H1 (cell line): ENCODE data around the gene DNM2. TPM values are rescaled to one million over a fixed set of nuclear protein-coding genes. Genes with fewer than 3 reads are reported as not detected.

Experiments
- CTCF ChIA-PET: fragments of 300-600 bp; sonication (Branson Sonifier 250); formaldehyde crosslinking; loops from one replicate; lab custom pipeline; 2021; ENCODE audit not compliant: partially characterized antibody; lab: Charles Lee
- POLR2A ChIA-PET: fragments of 300-600 bp; sonication (Branson Sonifier 250); formaldehyde crosslinking; loops from one replicate; lab custom pipeline; 2021; ENCODE audit warnings: inconsistent platforms; ENCODE audit not compliant: partially characterized antibody; lab: Charles Lee
- DNase-seq, 2 experiments: peaks; one replicate each; pipeline versions ENCODE4 v3.0.0 to v3.0.0-alpha.2; 2010 to 2022; ENCODE audit warnings: low spot score in 2 of 2, low read depth in 1 of 2, mixed read lengths in 1 of 2
- FAIRE-seq: peaks from 2 replicates; lab custom pipeline; 2011; peaks lifted over from hg19 to GRCh38; lab: Jason Lieb, UNC
- H2AFZ ChIP-seq: 2 replicates; pipeline ENCODE4 v1.8.1; 2012; ENCODE audit warnings: low read length, inconsistent platforms
- H2AK5ac ChIP-seq: 2 replicates; pipeline ENCODE4 v1.6.1; 2013; ENCODE audit warnings: low read depth, low read length
- H2BK120ac ChIP-seq: replicated peaks from 2 replicates; pipeline ENCODE3; 2013; ENCODE audit warnings: low read depth, low read length, inconsistent platforms
- H2BK12ac ChIP-seq: 2 replicates; pipeline ENCODE4 v1.6.1; 2013; ENCODE audit warnings: low read depth, low read length
- H2BK15ac ChIP-seq: 2 replicates; pipeline ENCODE4 v1.6.1; 2013; ENCODE audit warnings: low read length
- H2BK20ac ChIP-seq: 2 replicates; pipeline ENCODE4 v1.6.1; 2013; ENCODE audit warnings: low read length
- H2BK5ac ChIP-seq: 2 replicates; pipeline ENCODE4 v1.6.1; 2013; ENCODE audit warnings: low read depth, low read length
- H3K14ac ChIP-seq: 2 replicates; pipeline ENCODE4 v1.6.1; 2013; ENCODE audit warnings: inconsistent platforms; ENCODE audit not compliant: insufficient read length
- H3K18ac ChIP-seq: 2 replicates; pipeline ENCODE4 v1.6.1; 2013; ENCODE audit warnings: low read length; ENCODE audit errors: extremely low read depth
- H3K23ac ChIP-seq: 2 replicates; pipeline ENCODE4 v1.6.1; 2013; ENCODE audit warnings: inconsistent platforms; ENCODE audit not compliant: insufficient read length
- H3K23me2 ChIP-seq: 2 replicates; pipeline ENCODE4 v1.6.1; 2013; ENCODE audit warnings: low read depth, low read length
- H3K27ac ChIP-seq: 2 replicates; pipeline ENCODE4 v1.6.1; 2011; ENCODE audit warnings: low read depth, low read length, inconsistent platforms
- H3K27me3 ChIP-seq, 4 experiments: replicated peaks in 1 of 4; 1 replicate in 1 of 4; 2 replicates in 3 of 4; pipeline versions ENCODE4 v1.6.1 to v1.8.1; 2011 to 2013; ENCODE audit warnings: low read length in 3 of 4, mild to moderate bottlenecking in 3 of 4, inconsistent platforms in 2 of 4, mixed read lengths in 2 of 4, moderate library complexity in 1 of 4; ENCODE audit not compliant: control insufficient read depth in 3 of 4, insufficient read depth in 3 of 4; ENCODE audit errors: extremely low read depth in 1 of 4
- H3K36me3 ChIP-seq, 4 experiments: 2 replicates each; pipeline versions ENCODE4 v1.6.1 to v1.8.1; 2011 to 2013; ENCODE audit warnings: mild to moderate bottlenecking in 4 of 4, low read length in 3 of 4, moderate library complexity in 2 of 4, control low read depth in 1 of 4, inconsistent platforms in 1 of 4; ENCODE audit not compliant: insufficient read depth in 4 of 4, control insufficient read depth in 2 of 4
- H3K4ac ChIP-seq: replicated peaks from 2 replicates; pipeline ENCODE3; 2013; ENCODE audit warnings: low read length, low read depth, mixed read lengths, inconsistent platforms; ENCODE audit not compliant: insufficient read length
- H3K4me1 ChIP-seq, 4 experiments: replicated peaks in 1 of 4; 1 replicate in 1 of 4; 2 replicates in 3 of 4; pipeline versions ENCODE4 v1.6.1 to v1.8.1; 2011 to 2013; ENCODE audit warnings: low read length in 3 of 4, inconsistent platforms in 2 of 4, mixed read lengths in 1 of 4; ENCODE audit not compliant: insufficient read depth in 4 of 4, control insufficient read depth in 3 of 4
- H3K4me2 ChIP-seq, 2 experiments: 2 replicates each; pipeline versions ENCODE4 v1.6.1 to v1.8.1; 2011 to 2013; ENCODE audit warnings: low read depth in 2 of 2, low read length in 2 of 2, control low read depth in 1 of 2, inconsistent platforms in 1 of 2, mild to moderate bottlenecking in 1 of 2; ENCODE audit not compliant: insufficient read depth in 1 of 2
- H3K4me3 ChIP-seq, 4 experiments: fragments of 200-600, 300-600 bp in 1 of 4; sonication (generic), shearing (Covaris generic), sonication (Bioruptor Twin) in 1 of 4; 2 replicates each; pipeline versions ENCODE4 v1.5.1 to v1.8.1; 2011 to 2016; ENCODE audit warnings: low read length in 4 of 4, low read depth in 3 of 4, control low read depth in 2 of 4, inconsistent platforms in 2 of 4, mild to moderate bottlenecking in 2 of 4, mixed read lengths in 1 of 4, moderate library complexity in 1 of 4; ENCODE audit not compliant: insufficient read depth in 2 of 4; ENCODE audit errors: extremely low read depth in 1 of 4
- H3K56ac ChIP-seq: replicated peaks from 2 replicates; pipeline ENCODE3; 2013; ENCODE audit warnings: low read depth, mild to moderate bottlenecking, mixed read lengths, low read length, inconsistent platforms; ENCODE audit not compliant: insufficient read length
- H3K79me1 ChIP-seq: 2 replicates; pipeline ENCODE4 v1.6.1; 2013; ENCODE audit warnings: low read depth, low read length, control low read depth
- H3K79me2 ChIP-seq, 2 experiments: 2 replicates each; pipeline versions ENCODE4 v1.6.1 to v1.8.1; 2012 to 2013; ENCODE audit warnings: low read length in 2 of 2, mild to moderate bottlenecking in 2 of 2, inconsistent platforms in 1 of 2; ENCODE audit not compliant: insufficient read depth in 2 of 2, control insufficient read depth in 1 of 2
- H3K9ac ChIP-seq, 4 experiments: replicated peaks in 1 of 4; 1 replicate in 1 of 4; 2 replicates in 3 of 4; pipeline versions ENCODE4 v1.6.1 to v1.8.1; 2011 to 2013; ENCODE audit warnings: low read depth in 3 of 4, low read length in 3 of 4, control low read depth in 2 of 4, mild to moderate bottlenecking in 2 of 4, moderate library complexity in 2 of 4, inconsistent platforms in 1 of 4; ENCODE audit errors: extremely low read depth in 1 of 4
- H3K9me3 ChIP-seq, 2 experiments: 2 replicates each; pipeline versions ENCODE4 v1.6.1 to v1.8.1; 2012 to 2013; ENCODE audit warnings: mild to moderate bottlenecking in 2 of 2, moderate library complexity in 2 of 2, control low read depth in 1 of 2, inconsistent platforms in 1 of 2, low read depth in 1 of 2, low read length in 1 of 2, mixed read lengths in 1 of 2; ENCODE audit not compliant: insufficient read depth in 2 of 2
- H4K20me1 ChIP-seq, 2 experiments: replicated peaks in 1 of 2; 2 replicates each; pipeline versions ENCODE3 to v1.8.1; 2011 to 2013; ENCODE audit warnings: inconsistent platforms in 2 of 2, low read length in 2 of 2, mild to moderate bottlenecking in 1 of 2; ENCODE audit not compliant: insufficient read depth in 2 of 2, control insufficient read depth in 1 of 2
- H4K5ac ChIP-seq: 2 replicates; pipeline ENCODE4 v1.6.1; 2013; ENCODE audit warnings: low read length, low read depth, mixed read lengths, inconsistent platforms; ENCODE audit not compliant: insufficient read length
- H4K8ac ChIP-seq: 2 replicates; pipeline ENCODE4 v1.8.0; 2013; ENCODE audit warnings: mild to moderate bottlenecking, moderate library complexity, low read length, inconsistent platforms; ENCODE audit not compliant: insufficient read depth; ENCODE audit errors: extremely low read depth
- H4K91ac ChIP-seq: replicated peaks from 2 replicates; pipeline ENCODE3; 2013; ENCODE audit warnings: low read length, mixed read lengths, inconsistent platforms; ENCODE audit not compliant: insufficient read length
- CREB1 ChIP-seq: IDR thresholded peaks from 2 replicates; pipeline ENCODE4 v1.6.1; 2012; ENCODE audit warnings: inconsistent platforms
- EGR1 ChIP-seq: IDR thresholded peaks from 2 replicates; pipeline ENCODE4 v1.6.1; 2011; ENCODE audit warnings: low read depth, low read length, borderline replicate concordance
- FOSL1 ChIP-seq: IDR thresholded peaks from 2 replicates; pipeline ENCODE4 v1.6.1; 2011; ENCODE audit warnings: mild to moderate bottlenecking, low read depth, low read length, moderate library complexity; ENCODE audit not compliant: insufficient read depth
- KDM1A ChIP-seq: fragments of 200-600, 300-600 bp; sonication (generic); IDR thresholded peaks from 2 replicates; pipeline ENCODE4 v1.7.1; 2016; ENCODE audit warnings: mild to moderate bottlenecking, low read length, borderline replicate concordance
- PHF8 ChIP-seq: fragments of 200-600 bp; sonication (generic); conservative IDR thresholded peaks from 2 replicates; pipeline ENCODE4 v1.7.1; 2012; ENCODE audit warnings: low read depth, mild to moderate bottlenecking, inconsistent platforms, low read length, moderate library complexity
- RAD21 ChIP-seq, 2 experiments: IDR thresholded peaks in 1 of 2; conservative IDR thresholded peaks in 1 of 2; 2 replicates each; pipeline ENCODE4 v1.6.1; 2011; ENCODE audit warnings: low read depth in 2 of 2, low read length in 2 of 2, improper control_type of control experiment in 1 of 2, inconsistent platforms in 1 of 2, mild to moderate bottlenecking in 1 of 2, moderate library complexity in 1 of 2
- RBBP5 ChIP-seq: IDR thresholded peaks from 2 replicates; pipeline ENCODE4 v1.7.1; 2012; ENCODE audit warnings: low read depth, mild to moderate bottlenecking, inconsistent platforms, low read length, moderate library complexity, borderline replicate concordance
- SIRT6 ChIP-seq: IDR thresholded peaks from one replicate; pipeline ENCODE4 v1.7.1; 2012; ENCODE audit warnings: low read length, inconsistent platforms
- SP2 ChIP-seq: IDR thresholded peaks from 2 replicates; pipeline ENCODE4 v1.6.1; 2012; ENCODE audit warnings: mild to moderate bottlenecking, low read length, inconsistent platforms
- TCF12 ChIP-seq: IDR thresholded peaks from 2 replicates; pipeline ENCODE4 v1.6.1; 2011; ENCODE audit warnings: low read depth, mild to moderate bottlenecking, low read length
- YY1 ChIP-seq: IDR thresholded peaks from 2 replicates; pipeline ENCODE4 v1.6.1; 2011; ENCODE audit warnings: low read depth, mild to moderate bottlenecking, low read length
- WGBS, 2 experiments: shearing (Covaris generic) in 1 of 2; methylation state at CpG; one replicate each; pipeline versions ENCODE4 v1.1.6 to v1.1.7; 2013 to 2015; ENCODE audit warnings: low lambda C conversion rate in 2 of 2, mixed read lengths in 2 of 2, inconsistent platforms in 1 of 2, low coverage in 1 of 2, missing lambda C conversion rate in 1 of 2; ENCODE audit not compliant: insufficient replicate concordance in 2 of 2, insufficient coverage in 1 of 2, insufficient read length in 1 of 2; ENCODE audit errors: extremely low coverage in 1 of 2, missing lambda C conversion rate in 1 of 2; 5-methylcytosine and 5-hydroxymethylcytosine counted together
- polyA plus RNA-seq, 7 experiments: library from polyadenylated mRNA; depleted of rRNA in 3 of 7; stranded (reverse) in 5 of 7; unstranded in 2 of 7; fragments of >200 nt in 5 of 7; fragments of 200-250 nt in 2 of 7; gene quantifications; 1 replicate in 5 of 7; 2 replicates in 1 of 7; 4 replicates in 1 of 7; pipeline versions ENCODE4 v1.2.1 to v1.2.3, GENCODE V29; 2011 to 2013; ENCODE audit warnings: missing spikeins in 2 of 7, mixed read lengths in 2 of 7
- total RNA-seq: library from RNA; stranded (reverse); fragmentation: NEBNext Ultra II Directional; extraction: Animal tissue kit (Norgen Biotek cat#: 25700); gene quantifications from 2 replicates; pipeline ENCODE4 v1.2.1, GENCODE V29; 2021
- TF ChIP-seq, protein P1 (sequence below), 3 experiments: IDR thresholded peaks; 1 replicate in 2 of 3; 2 replicates in 1 of 3; pipeline versions ENCODE4 v1.5.1 to v1.6.1; 2011; ENCODE audit warnings: low read length in 3 of 3, mild to moderate bottlenecking in 3 of 3, inconsistent platforms in 2 of 3, low read depth in 1 of 3, moderate library complexity in 1 of 3; ENCODE audit not compliant: insufficient read depth in 1 of 3; ENCODE audit errors: control extremely low read depth in 1 of 3

Gene DNM2
- total and polyA plus RNA-seq, 2 of the 8 experiments (the other 6 are each of a cell fraction or from before 2014, with no cell fraction given) = 61.9 to 120 TPM

DNA sequence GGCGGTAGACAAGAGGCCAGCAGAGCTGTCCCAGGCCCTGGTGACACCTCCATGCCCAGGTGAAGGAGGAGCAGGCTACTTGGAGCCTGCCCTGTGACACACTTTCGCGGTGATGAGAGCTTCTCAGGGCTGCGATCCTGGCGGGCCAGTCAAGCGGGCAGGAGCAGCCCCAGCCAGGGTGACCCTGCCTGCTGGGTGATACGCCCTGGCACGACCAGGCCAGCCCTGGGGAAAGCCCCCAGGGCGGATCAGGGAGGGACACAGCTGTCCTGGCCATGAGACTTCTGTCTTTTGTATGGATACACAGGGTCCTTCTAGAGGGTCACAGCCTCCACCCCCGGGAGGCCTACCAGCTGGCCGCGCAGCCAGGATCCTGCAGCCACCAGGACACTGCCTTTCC, 13.1 kb downstream of the DNM2 start:
- Histone ChIP-seq H2BK5ac (no peak overlapping the region), H2AK5ac (no peak overlapping the region), H2AFZ (no peak overlapping the region), H4K91ac (no peak overlapping the region), H3K79me1 (peaks cover 12% of the 10 kb centered on the region), H3K9me3 (no peaks in the 10 kb centered on the region), H2BK120ac (no peak overlapping the region), H4K20me1 (peaks cover 3 to 9% of the 10 kb centered on the region in 2 experiments), H3K23ac (no peak overlapping the region), H3K18ac (no peak overlapping the region), H3K79me2 (peaks cover 6 to 73% of the 10 kb centered on the region in 2 experiments; a peak in 3 of 4 replicates), H3K9ac (no peak overlapping the region), H4K5ac (no peak overlapping the region), H2BK15ac (no peak overlapping the region), H3K23me2 (no peaks in the 10 kb centered on the region), H3K14ac (no peak overlapping the region), H2BK12ac (no peak overlapping the region), H3K4me2 (no peak overlapping the region), H3K36me3 (no peaks in the 10 kb centered on the region), H2BK20ac (no peak overlapping the region), H3K4me3 (no peak overlapping the region), H3K4ac (no peak overlapping the region), H4K8ac (0 out of 2 replicates have a peak overlapping the region, but pooled peaks have one; percentile 35), H3K4me1 (no peaks in the 10 kb centered on the region), H3K56ac (no peak overlapping the region), H3K27ac (no peak overlapping the region), H3K27me3 (no peaks in the 10 kb centered on the region)
- DNase-seq (no peak), FAIRE-seq (no peak)
- ChIA-PET CTCF (interaction anchor here (0.6 to 1.2 kb wide), 6 partner anchors 16 to 178 kb away, joined by 3 to 4 read pairs (median 3); no protein-coding TSS in a partner anchor), POLR2A (interaction anchor here (0.9 kb wide), 2 partner anchors 11 to 22 kb away, joined by 3 to 4 read pairs; no protein-coding TSS in a partner anchor)
- 88% methylated on average over 12 of the region's 12 CpGs; no CpG with 5 or more reads in 1 of the 2 experiments for WGBS, 2 experiments
- TF ChIP-seq FOSL1 (no peak), PHF8 (no peak), SIRT6 (no peak), KDM1A (no peak), RBBP5 (no peak), SP2 (no peak), CREB1 (no peak), EGR1 (no peak), YY1 (no peak), RAD21 (IDR thresholded peaks at IDR 0.05 in 1 of 2, conservative IDR thresholded peaks at IDR 0.05 in 1 of 2; ENCODE audit: low read depth in 2 of 2, low read length in 2 of 2) (no peak), TCF12 (no peak)
- TF ChIP-seq, protein P1, sequence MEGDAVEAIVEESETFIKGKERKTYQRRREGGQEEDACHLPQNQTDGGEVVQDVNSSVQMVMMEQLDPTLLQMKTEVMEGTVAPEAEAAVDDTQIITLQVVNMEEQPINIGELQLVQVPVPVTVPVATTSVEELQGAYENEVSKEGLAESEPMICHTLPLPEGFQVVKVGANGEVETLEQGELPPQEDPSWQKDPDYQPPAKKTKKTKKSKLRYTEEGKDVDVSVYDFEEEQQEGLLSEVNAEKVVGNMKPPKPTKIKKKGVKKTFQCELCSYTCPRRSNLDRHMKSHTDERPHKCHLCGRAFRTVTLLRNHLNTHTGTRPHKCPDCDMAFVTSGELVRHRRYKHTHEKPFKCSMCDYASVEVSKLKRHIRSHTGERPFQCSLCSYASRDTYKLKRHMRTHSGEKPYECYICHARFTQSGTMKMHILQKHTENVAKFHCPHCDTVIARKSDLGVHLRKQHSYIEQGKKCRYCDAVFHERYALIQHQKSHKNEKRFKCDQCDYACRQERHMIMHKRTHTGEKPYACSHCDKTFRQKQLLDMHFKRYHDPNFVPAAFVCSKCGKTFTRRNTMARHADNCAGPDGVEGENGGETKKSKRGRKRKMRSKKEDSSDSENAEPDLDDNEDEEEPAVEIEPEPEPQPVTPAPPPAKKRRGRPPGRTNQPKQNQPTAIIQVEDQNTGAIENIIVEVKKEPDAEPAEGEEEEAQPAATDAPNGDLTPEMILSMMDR (IDR thresholded peaks at IDR 0.05; ENCODE audit: control extremely low read depth in 1 of 3, insufficient read depth in 1 of 3, low read depth in 1 of 3, low read length in 3 of 3) = no peak
